ENCODE measurements around the gene ALDH1L1.

Gene ALDH1L1

DNA sequence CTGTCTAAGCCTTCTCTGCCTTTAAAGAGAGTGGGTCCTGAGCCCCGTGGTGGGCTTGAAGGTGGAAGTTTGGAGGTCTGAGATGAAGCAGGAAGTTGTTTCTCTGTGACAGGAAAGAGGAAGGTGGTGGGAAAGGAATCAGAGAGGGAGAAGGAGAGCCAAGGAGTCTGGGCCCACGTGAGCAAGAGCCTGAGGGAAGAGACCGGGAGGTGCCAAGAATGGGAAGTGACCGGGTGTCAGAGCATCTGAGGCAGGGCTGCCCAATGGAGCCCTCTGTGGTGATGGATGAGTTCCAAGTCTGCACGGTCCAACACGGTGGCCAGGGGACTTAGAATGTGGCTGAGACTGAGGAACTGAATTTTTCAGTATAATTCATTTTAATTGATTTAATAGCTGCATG lies 24.6 kb downstream of the ALDH1L1 start:
- DNase-seq (ENCODE audit: low read depth in 1 of 2, low spot score in 1 of 2) = no peak

GRCh38 chr3:126155280-126155640 lies 25.1 kb downstream of the ALDH1L1 start:
- no peak for DNase-seq (ENCODE audit: low read depth in 1 of 2, low spot score in 1 of 2)

GRCh38 chr3:126154391-126155279 lies 25.8 kb downstream of the ALDH1L1 start:
- DNase-seq (ENCODE audit: low read depth in 1 of 2, low spot score in 1 of 2) = no peak

GRCh38 chr3:126153695-126154360 lies 26.6 kb downstream of the ALDH1L1 start:
- DNase-seq (ENCODE audit: low read depth in 1 of 2, low spot score in 1 of 2) = no peak

DNA sequence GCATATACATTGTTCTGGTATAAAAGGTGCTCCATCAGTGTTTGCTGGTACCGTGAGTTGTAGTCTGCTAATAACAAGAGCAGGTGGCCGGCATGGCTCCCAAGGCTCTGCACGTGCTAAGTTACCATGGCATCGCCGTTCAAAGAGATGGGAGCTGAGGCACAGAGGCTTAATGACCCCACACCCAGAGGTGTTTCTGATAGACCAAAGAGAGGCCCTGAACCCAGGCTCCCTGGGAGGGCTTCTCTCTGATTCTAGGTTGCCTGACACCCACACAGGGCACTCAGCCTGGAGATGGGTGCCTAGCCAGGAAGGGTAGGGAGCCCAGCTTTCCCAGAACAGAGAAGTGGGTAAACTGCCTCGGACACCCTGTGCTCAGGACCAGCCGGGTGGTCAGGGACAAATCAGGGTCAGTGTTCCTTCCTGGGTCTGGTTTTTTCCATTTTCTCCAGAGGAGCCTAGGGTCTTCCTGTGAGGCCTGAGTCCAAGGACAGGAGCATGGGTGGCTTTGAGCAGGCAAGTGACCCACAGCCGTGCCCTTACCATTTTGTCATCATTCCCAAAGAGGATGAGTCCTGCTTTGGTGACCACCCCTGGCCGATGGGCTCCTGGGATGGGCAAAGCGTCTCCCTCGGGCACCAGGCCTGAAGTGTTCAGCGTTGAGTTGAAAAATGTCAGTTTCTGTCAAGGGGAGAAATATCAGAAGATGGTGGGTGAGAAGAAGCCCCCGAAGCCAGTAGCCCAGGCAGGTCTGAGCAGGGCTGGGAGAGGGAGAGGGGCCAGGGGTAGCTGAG lies 27.3 kb downstream of the ALDH1L1 start:
- no peak for DNase-seq (ENCODE audit: low read depth in 1 of 2, low spot score in 1 of 2)

DNA sequence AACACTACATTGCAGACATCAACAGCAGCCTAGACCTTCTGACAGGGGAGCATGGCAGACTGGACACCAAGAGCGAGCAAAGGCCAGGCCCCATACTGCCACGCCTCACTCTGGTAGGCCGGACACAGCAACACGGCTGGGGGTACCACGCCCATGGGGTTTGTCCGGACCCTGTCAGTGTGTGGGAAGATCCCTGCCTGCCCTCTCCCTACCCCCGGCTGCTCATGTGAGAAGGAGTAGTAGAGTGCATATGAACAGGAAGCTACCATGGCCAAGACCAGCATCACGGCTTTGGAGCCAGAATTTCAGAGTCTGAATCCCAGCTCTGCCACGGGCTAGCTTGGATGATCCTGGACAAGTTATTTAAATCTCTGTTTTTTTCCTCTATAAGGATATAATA lies 27.9 kb downstream of the ALDH1L1 start:
- DNase-seq (ENCODE audit: low read depth in 1 of 2, low spot score in 1 of 2) = no peak

DNA sequence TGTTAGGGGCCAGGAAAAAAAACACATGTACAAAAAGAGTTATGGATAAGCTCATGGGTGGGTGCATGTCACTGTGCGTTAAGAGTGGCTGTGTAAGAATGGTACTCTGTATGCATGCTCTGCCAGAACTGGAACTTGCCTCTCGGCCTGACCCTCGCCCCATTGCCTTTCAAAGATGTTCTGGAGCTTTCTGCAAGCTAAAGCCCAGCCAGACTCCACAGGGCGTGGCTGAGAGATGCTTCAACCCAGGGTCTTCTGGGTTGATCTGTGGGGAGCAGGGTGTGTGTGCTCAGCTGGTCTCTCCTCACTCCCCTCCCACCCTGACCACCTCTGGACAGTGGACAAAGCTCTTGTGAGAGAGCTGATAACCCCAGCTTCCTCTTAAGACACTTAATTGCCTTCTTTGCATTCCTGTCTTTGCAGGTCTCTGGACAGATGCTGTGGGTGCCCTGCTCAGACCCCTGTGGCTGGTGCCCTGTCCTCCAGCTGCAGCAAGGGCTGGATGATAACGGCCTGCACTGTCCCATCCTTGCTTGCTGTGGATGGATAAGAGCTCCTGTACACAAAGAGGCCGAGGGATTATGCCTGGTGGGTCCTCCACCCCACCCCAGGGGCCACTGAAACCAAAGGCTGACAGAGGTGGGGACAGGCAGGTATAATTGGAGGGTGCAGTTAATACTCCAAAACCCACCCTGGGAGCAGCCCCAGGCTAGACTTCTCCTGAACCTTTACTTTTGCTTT lies 28.7 kb downstream of the ALDH1L1 start:
- DNase-seq (ENCODE audit: low read depth in 1 of 2, low spot score in 1 of 2) = no peak

DNA sequence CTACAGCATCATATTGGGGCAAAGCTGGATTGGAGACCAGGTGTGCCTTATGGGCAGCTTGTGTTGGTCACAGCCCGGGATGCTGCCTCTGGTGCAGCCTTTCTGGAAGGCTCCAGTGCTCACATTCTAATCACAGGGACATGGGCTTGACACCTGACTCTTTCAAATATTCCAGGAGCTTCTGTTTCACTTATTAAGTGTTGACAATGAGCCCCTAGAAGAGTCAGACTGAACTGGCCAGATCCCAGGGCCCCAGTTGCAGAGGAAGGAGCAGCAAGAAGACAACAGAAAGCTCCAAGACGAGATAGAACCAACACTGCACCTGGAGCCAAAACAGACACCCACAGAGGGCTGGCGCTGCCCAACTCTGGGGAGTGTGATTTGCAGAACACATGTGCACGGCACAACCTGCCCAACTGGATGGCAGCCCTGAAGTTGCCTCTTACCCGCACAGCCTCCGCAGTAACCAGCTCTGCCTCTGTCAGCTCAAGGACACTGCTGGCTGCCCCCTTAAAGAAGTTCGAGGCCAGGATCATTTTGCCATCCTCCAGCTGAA lies 30.3 kb downstream of the ALDH1L1 start:
- no peak for DNase-seq (ENCODE audit: low read depth in 1 of 2, low spot score in 1 of 2)

DNA sequence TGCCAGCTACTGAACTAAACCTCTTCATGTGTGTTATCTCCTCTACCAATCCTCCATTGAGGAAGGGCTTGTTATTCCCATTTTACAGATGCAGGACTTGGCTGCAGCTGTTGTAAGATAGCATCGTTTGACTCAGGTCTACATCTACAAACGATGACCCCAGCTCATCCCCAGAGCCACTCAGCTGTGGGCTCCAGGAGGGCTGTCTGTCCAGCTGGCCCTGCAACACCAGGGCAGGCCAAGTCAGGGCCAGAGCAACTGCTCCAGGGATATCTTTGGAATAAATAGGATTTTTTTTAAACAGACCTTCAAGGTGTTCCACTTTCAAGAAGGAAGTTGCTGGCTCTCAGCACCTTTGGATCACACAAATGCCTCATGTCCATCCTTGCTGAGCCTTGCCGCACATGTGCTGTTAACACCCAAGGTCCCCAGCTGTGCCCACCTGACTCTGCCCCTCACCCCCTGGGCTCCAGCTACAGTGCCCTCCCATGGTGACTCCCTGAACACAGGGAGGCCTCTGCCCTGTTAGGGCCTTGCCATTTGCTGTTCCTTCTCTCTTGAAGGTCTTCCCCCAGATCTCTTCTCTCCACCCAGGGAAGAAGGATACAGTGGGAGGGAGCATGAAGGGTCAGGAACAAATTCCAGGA lies 31.0 kb downstream of the ALDH1L1 start:
- no peak for DNase-seq (ENCODE audit: low read depth in 1 of 2, low spot score in 1 of 2)

DNA sequence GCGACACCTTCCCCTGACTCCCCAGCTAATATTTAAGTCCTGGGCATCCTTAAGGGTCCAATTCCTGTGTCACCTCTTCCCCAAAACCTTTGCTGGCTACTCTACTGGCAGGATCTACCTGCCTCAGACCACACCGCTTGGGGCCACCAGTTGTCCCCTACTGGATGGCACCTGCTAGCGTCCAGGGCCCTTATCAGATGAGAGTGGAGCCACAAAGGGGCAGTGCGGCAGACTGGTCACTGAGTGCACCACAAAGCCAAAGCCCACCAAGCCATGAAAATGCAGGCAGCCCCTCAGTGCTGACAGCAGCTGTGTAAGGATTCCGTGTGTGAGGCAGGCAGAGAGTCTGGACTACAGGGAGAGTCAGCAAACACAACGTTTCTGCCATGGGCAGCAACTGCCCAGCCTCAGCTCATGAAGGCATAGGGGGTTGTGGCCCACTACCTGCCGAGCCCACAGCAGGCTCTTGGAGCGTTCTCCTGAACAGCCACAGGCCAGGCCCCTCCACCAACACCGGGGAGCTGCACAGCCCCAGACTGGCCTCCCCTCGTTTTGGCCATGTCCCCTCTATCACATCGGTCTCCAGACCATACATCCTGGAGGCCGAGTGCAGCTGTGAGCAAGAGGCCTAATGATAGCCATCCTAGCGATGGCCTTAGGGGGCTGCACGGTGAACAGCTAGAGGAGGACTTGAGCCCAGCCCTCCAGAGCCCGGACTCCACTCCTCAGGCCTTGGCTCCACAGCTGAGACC lies 32.3 kb downstream of the ALDH1L1 start:
- no peak for DNase-seq (ENCODE audit: low read depth in 1 of 2, low spot score in 1 of 2)

GRCh38 chr3:126147147-126147931 lies 33.0 kb downstream of the ALDH1L1 start:
- no peak for DNase-seq (ENCODE audit: low read depth in 1 of 2, low spot score in 1 of 2)

- no peak for DNase-seq (ENCODE audit: low read depth in 1 of 2, low spot score in 1 of 2)
Observed at GRCh38 chr3:126146525-126147146, 33.8 kb downstream of the ALDH1L1 start.

DNA sequence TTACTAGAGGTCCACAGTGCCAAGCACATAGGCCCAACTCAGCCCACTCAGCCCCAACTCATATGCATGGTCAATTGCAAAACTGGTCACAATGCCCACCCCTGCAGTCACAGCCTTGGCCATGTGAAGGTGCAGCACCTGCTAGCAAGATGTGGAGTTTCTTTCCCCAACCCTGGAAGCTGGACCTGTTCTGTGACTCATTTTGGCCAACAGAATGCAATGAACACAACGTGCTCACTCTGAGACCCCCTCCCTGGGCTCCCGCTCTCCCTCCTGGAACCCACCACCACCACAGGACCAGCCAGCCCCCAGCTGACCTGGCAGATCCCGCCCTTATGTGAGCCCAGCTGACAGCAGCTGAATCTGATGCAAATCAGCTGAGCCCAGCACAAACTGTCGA lies 34.4 kb downstream of the ALDH1L1 start:
- DNase-seq (ENCODE audit: low read depth in 1 of 2, low spot score in 1 of 2) = no peak

GRCh38 chr3:126142652-126143051 lies 37.7 kb downstream of the ALDH1L1 start:
- no peak for DNase-seq (ENCODE audit: low read depth in 1 of 2, low spot score in 1 of 2)

- DNase-seq (ENCODE audit: low read depth in 1 of 2, low spot score in 1 of 2) = no peak
Observed at GRCh38 chr3:126137490-126138130, 42.8 kb downstream of the ALDH1L1 start.

GRCh38 chr3:126136428-126137220 lies 43.8 kb downstream of the ALDH1L1 start:
- no peak for DNase-seq (ENCODE audit: low read depth in 1 of 2, low spot score in 1 of 2)

Measured in stimulated activated CD4-positive, alpha-beta T cell treated with anti-CD3 and anti-CD28 coated beads, Interleukin-15, amount 100 ng/mL, for 1 hour (primary cell).